ENCODE data around the gene SAP30L. TPM values are rescaled to one million over a fixed set of nuclear protein-coding genes. Genes with fewer than 3 reads are reported as not detected.

Gene SAP30L
- total RNA-seq, 4 donors from 2014 or later, result 36.7 to 69.6 (median 39.3) TPM

DNA sequence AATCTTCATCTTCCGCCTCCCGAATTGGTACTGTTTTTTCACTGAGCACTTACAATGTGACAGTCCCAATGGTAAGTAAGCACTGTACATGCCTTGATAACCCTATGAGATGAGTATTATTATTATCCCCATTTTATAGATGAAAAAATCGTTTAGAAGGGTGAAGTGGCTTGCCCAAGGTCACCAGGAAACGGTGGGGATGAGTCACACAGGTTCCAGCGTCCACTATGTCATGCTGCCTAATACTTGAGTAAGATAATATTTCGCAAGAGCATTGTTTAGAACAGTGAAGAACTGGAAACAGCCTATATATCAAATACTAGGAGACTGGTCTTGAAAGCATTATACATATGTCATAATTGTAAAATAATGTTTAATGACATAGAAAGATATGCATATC, 19.4 kb downstream of the SAP30L start:
- no peaks in the 10 kb centered on the region for H3K9me3 ChIP-seq
- no peak overlapping the region for H3K27ac ChIP-seq
- peaks cover 0 to 3% (median 0%) of the 10 kb centered on the region in 3 donors for H3K36me3 ChIP-seq
- no peak overlapping the region for H3K4me3 ChIP-seq
- H3K27me3 ChIP-seq, result no peaks in the 10 kb centered on the region
- DNase-seq, result peak in 1 of 3 donors; percentile 60
- TF ChIP-seq CTCF (IDR thresholded peaks at IDR 0.05) (no peak), POLR2A (IDR thresholded peaks at IDR 0.05) (no peak)
- peaks cover 0 to 5% (median 0%) of the 10 kb centered on the region in 4 donors for H3K4me1 ChIP-seq

DNA sequence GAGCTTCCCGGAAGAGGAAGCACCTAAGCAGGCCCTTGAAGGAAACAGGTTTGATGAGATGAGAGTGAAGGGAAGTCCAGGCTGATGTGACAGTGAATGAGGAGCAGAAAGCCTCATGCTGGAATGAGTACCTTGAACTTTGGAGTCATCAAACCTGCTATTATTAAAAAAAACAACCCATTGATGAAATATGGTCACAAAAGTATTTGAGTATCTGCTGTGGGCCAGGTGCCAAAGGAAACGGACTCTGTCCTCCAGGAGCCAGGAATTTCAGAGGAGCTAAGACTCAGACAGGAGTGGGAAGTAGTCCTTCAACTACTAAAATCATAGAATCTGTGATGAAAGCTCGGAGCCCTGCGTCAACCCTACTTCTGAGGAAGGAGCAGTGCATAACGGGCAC, 20.4 kb downstream of the SAP30L start:
- no peaks in the 10 kb centered on the region for H3K9me3 ChIP-seq

DNA sequence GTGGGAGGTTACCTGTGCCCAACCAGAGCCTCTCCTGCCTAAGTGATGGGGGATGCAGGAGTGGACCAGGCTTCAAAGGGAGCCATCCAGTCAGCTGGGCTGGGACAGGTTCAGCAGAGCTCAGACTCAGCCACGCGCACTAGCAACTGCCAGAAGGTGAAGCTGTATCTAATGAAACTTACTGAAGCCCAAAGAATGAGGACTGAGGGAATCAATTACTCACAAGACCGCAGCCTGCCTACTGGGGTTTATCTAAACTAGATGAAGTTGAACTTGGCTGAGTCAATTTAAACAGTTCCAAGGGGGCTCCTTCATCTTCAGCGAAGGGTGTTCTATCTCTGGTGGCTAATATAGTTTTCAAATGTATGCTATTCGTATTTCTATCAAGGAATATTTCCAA, 20.9 kb downstream of the SAP30L start:
- Histone ChIP-seq H3K4me3 (no peak overlapping the region), H3K9me3 (no peaks in the 10 kb centered on the region), H3K36me3 (peaks cover 0 to under 1% (median 0%) of the 10 kb centered on the region in 3 donors), H3K4me1 (peaks cover 0 to 5% (median 0%) of the 10 kb centered on the region in 4 donors), H3K27me3 (no peaks in the 10 kb centered on the region), H3K27ac (no peak overlapping the region)
- TF ChIP-seq CTCF (IDR thresholded peaks at IDR 0.05), result no peak
- TF ChIP-seq POLR2A (IDR thresholded peaks at IDR 0.05), result no peak
- DNase-seq, result no peak

More for the DNA sequence above, 20.4 kb downstream of the SAP30L start:
- TF ChIP-seq CTCF (IDR thresholded peaks at IDR 0.05), result no peak
- TF ChIP-seq POLR2A (IDR thresholded peaks at IDR 0.05), result no peak
- peak in 2 of 3 donors; percentile 68 to 75 for DNase-seq
- Histone ChIP-seq H3K36me3 (peaks cover 0 to 3% (median 0%) of the 10 kb centered on the region in 3 donors), H3K27ac (peak overlapping the region in 1 of 4 donors; percentile 52), H3K4me3 (no peak overlapping the region), H3K27me3 (no peaks in the 10 kb centered on the region), H3K4me1 (peaks cover 0 to 5% (median 0%) of the 10 kb centered on the region in 4 donors)

DNA sequence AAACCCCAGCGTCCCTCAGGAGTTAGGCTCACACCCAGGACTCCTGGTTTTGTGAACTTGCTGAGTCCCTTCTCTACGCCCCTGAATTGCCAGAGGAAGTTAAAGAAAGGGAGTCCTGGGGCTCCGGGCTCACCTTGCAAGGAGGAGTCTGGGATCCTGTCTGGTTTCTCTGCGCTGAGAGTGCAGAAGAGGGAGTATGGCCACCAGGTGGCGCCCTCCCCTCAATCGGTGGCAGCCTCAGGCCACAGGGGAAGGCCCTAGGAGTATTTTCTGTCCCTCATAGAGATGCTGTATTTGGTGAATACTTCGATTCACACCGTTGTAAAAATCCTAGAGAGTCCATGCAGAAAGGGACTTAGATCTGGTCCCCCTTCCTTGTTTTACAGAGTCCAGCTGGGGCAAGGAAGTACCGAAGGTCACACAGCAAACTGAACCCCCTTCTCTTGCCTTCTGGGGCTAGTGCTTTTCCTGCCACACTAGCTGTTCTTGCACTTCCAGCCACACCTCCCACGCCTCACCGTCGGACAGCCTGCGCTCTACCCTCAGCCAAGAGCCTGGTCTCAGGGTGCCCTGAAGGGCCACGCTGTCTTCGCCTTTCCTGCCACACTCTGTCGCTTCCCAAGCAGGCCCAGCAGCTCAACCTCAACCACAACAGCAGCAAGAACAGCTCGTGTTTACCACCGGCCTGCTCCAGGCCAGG, 22.0 kb downstream of the SAP30L start:
- Histone ChIP-seq H3K27ac (no peak overlapping the region), H3K4me1 (peaks cover 0 to 5% (median 0%) of the 10 kb centered on the region in 4 donors), H3K36me3 (no peaks in the 10 kb centered on the region), H3K4me3 (no peak overlapping the region), H3K27me3 (peaks cover 0 to 6% of the 10 kb centered on the region in 2 donors), H3K9me3 (no peaks in the 10 kb centered on the region)
- TF ChIP-seq POLR2A (IDR thresholded peaks at IDR 0.05) (no peak), CTCF (IDR thresholded peaks at IDR 0.05) (peak; percentile 69 to 89 (median 76))
- DNase-seq, result peak; percentile 61 to 87 (median 83)

DNA sequence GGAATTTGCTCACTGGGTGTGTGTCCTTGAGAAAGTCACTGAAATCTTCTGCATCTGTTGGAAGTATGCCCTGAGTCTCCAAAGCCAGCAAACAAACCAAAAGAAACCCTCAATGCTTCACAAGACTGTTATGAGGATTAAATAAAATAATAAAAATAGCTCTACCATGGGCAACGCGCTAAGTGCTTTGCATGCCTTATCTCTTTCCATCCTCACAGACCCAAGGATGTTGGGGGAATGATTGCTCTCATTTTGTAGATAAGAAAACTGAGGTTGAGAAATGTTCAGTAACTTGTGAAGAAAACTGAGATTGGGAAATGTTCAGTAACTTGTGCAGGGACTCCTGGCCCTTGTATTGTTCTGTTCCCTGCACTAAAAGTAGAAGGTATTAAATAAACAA, 24.3 kb downstream of the SAP30L start:
- no peak overlapping the region for H3K4me3 ChIP-seq
- DNase-seq, result no peak

More for the DNA sequence above, 24.3 kb downstream of the SAP30L start:
- no peak for TF ChIP-seq POLR2A (IDR thresholded peaks at IDR 0.05)
- no peak for TF ChIP-seq CTCF (IDR thresholded peaks at IDR 0.05)
- no peaks in the 10 kb centered on the region for H3K36me3 ChIP-seq
- no peak overlapping the region for H3K27ac ChIP-seq
- H3K4me1 ChIP-seq, result peaks cover 0 to 13% (median 1%) of the 10 kb centered on the region in 4 donors
- peaks cover 0 to 26% of the 10 kb centered on the region in 2 donors for H3K27me3 ChIP-seq
- H3K9me3 ChIP-seq, result no peaks in the 10 kb centered on the region

Measured in Peyer's patch (tissue), 4 donors.